ENCODE measurements around the gene ISLR2.
"Not testable (repeated sequence)": the region's sequence is repeated elsewhere in the genome, so short reads cannot be mapped to it uniquely, and the experiment has no call there.

Gene ISLR2

GRCh38 chr15:74130155-74130848 lies at the start of gene ISLR2:
Gene ISLR2 (plus strand): TSS chr15:74130586. CDS start chr15:74132755, 2,169 bp downstream.
- Histone ChIP-seq H2AFZ (ENCODE audit: low read depth, low read length) (no peak within 1 kb of the TSS), H3K4me3 (ENCODE audit: low read depth in 1 of 2, low read length in 2 of 2) (no peak within 1 kb of the TSS), H3K27ac (ENCODE audit: low read length) (no peak within 1 kb of the TSS), H4K20me1 (ENCODE audit: insufficient read depth, low read length) (no peaks in the 10 kb centered on the region; the same call in 1 of the 2 replicates), H3K4me2 (ENCODE audit: insufficient read depth, low read length) (no peak within 1 kb of the TSS), H3K4me1 (ENCODE audit: insufficient read depth, low read length) (no peaks in the 10 kb centered on the region), H3K36me3 (ENCODE audit: insufficient read depth, low read length) (no peaks in the 10 kb centered on the region), H3K9me3 (ENCODE audit: insufficient read depth, low read length, severe bottlenecking) (no peaks in the 10 kb centered on the region), H3K9ac (ENCODE audit: low read depth, low read length) (no peak within 1 kb of the TSS), H3K79me2 (ENCODE audit: insufficient read depth, low read length) (no peaks in the 10 kb centered on the region), H3K27me3 (ENCODE audit: insufficient read depth, low read length, poor library complexity) (no peaks in the 10 kb centered on the region)
- ATAC-seq (ENCODE audit: insufficient read depth, low read depth): no peak
- no peak for DNase-seq
- no peak for TF ChIP-seq CTCF (IDR thresholded peaks at IDR 0.05; ENCODE audit: borderline replicate concordance, extremely low read depth, low read length, poor library complexity, severe bottlenecking)
- no peak for TF ChIP-seq EZH2 (IDR thresholded peaks at IDR 0.05; ENCODE audit: borderline replicate concordance, low read depth, low read length, severe bottlenecking)

- not testable (repeated sequence) for H3K9me3 ChIP-seq (ENCODE audit: insufficient read depth, low read length, severe bottlenecking); H3K27ac ChIP-seq (ENCODE audit: low read length); H3K4me3 ChIP-seq (ENCODE audit: low read depth in 1 of 2, low read length in 2 of 2); H3K9ac ChIP-seq (ENCODE audit: low read depth, low read length); H3K4me1 ChIP-seq (ENCODE audit: insufficient read depth, low read length); H3K4me2 ChIP-seq (ENCODE audit: insufficient read depth, low read length); H3K36me3 ChIP-seq (ENCODE audit: insufficient read depth, low read length); H4K20me1 ChIP-seq (ENCODE audit: insufficient read depth, low read length); H2AFZ ChIP-seq (ENCODE audit: low read depth, low read length); ATAC-seq (ENCODE audit: insufficient read depth, low read depth); DNase-seq; H3K79me2 ChIP-seq (ENCODE audit: insufficient read depth, low read length); H3K27me3 ChIP-seq (ENCODE audit: insufficient read depth, low read length, poor library complexity)
Measured at GRCh38 chr15:74082450-74082849, 47.9 kb upstream of the ISLR2 start, which contains the start of gene GOLGA6A. Gene GOLGA6A (minus strand): TSS chr15:74082550. CDS start chr15:74082509, 41 bp downstream.

GRCh38 chr15:74094567-74094966 lies 35.8 kb upstream of the ISLR2 start:
- H3K4me1 ChIP-seq (ENCODE audit: insufficient read depth, low read length); H4K20me1 ChIP-seq (ENCODE audit: insufficient read depth, low read length); H3K4me2 ChIP-seq (ENCODE audit: insufficient read depth, low read length); H3K79me2 ChIP-seq (ENCODE audit: insufficient read depth, low read length); H2AFZ ChIP-seq (ENCODE audit: low read depth, low read length); H3K9me3 ChIP-seq (ENCODE audit: insufficient read depth, low read length, severe bottlenecking); ATAC-seq (ENCODE audit: insufficient read depth, low read depth); H3K27me3 ChIP-seq (ENCODE audit: insufficient read depth, low read length, poor library complexity); DNase-seq; H3K4me3 ChIP-seq (ENCODE audit: low read depth in 1 of 2, low read length in 2 of 2); H3K9ac ChIP-seq (ENCODE audit: low read depth, low read length); H3K27ac ChIP-seq (ENCODE audit: low read length); H3K36me3 ChIP-seq (ENCODE audit: insufficient read depth, low read length): not testable (repeated sequence)

- not testable (repeated sequence) for H3K4me3 ChIP-seq (ENCODE audit: low read depth in 1 of 2, low read length in 2 of 2)
Measured at GRCh38 chr15:74095610-74096009, 34.8 kb upstream of the ISLR2 start.

GRCh38 chr15:74096753-74097474 lies 33.5 kb upstream of the ISLR2 start:
- not testable (repeated sequence) for H3K27ac ChIP-seq (ENCODE audit: low read length); H3K9me3 ChIP-seq (ENCODE audit: insufficient read depth, low read length, severe bottlenecking); ATAC-seq (ENCODE audit: insufficient read depth, low read depth); H2AFZ ChIP-seq (ENCODE audit: low read depth, low read length); H3K27me3 ChIP-seq (ENCODE audit: insufficient read depth, low read length, poor library complexity); H3K4me2 ChIP-seq (ENCODE audit: insufficient read depth, low read length); H4K20me1 ChIP-seq (ENCODE audit: insufficient read depth, low read length); H3K79me2 ChIP-seq (ENCODE audit: insufficient read depth, low read length); H3K9ac ChIP-seq (ENCODE audit: low read depth, low read length); DNase-seq; H3K4me3 ChIP-seq (ENCODE audit: low read depth in 1 of 2, low read length in 2 of 2); H3K36me3 ChIP-seq (ENCODE audit: insufficient read depth, low read length); H3K4me1 ChIP-seq (ENCODE audit: insufficient read depth, low read length)

More at GRCh38 chr15:74095610-74096009, 34.8 kb upstream of the ISLR2 start:
- ATAC-seq (ENCODE audit: insufficient read depth, low read depth); H4K20me1 ChIP-seq (ENCODE audit: insufficient read depth, low read length); H2AFZ ChIP-seq (ENCODE audit: low read depth, low read length); H3K9me3 ChIP-seq (ENCODE audit: insufficient read depth, low read length, severe bottlenecking); H3K4me1 ChIP-seq (ENCODE audit: insufficient read depth, low read length); DNase-seq; H3K79me2 ChIP-seq (ENCODE audit: insufficient read depth, low read length); H3K27me3 ChIP-seq (ENCODE audit: insufficient read depth, low read length, poor library complexity); H3K4me2 ChIP-seq (ENCODE audit: insufficient read depth, low read length); H3K36me3 ChIP-seq (ENCODE audit: insufficient read depth, low read length); H3K9ac ChIP-seq (ENCODE audit: low read depth, low read length); H3K27ac ChIP-seq (ENCODE audit: low read length): not testable (repeated sequence)

- not testable (repeated sequence) for H3K36me3 ChIP-seq (ENCODE audit: insufficient read depth, low read length); H2AFZ ChIP-seq (ENCODE audit: low read depth, low read length); H3K4me2 ChIP-seq (ENCODE audit: insufficient read depth, low read length); H3K79me2 ChIP-seq (ENCODE audit: insufficient read depth, low read length); H3K27me3 ChIP-seq (ENCODE audit: insufficient read depth, low read length, poor library complexity); DNase-seq; H4K20me1 ChIP-seq (ENCODE audit: insufficient read depth, low read length); H3K9me3 ChIP-seq (ENCODE audit: insufficient read depth, low read length, severe bottlenecking); H3K4me1 ChIP-seq (ENCODE audit: insufficient read depth, low read length); H3K27ac ChIP-seq (ENCODE audit: low read length); H3K4me3 ChIP-seq (ENCODE audit: low read depth in 1 of 2, low read length in 2 of 2); ATAC-seq (ENCODE audit: insufficient read depth, low read depth); H3K9ac ChIP-seq (ENCODE audit: low read depth, low read length)
Measured at GRCh38 chr15:74099963-74100733, 30.2 kb upstream of the ISLR2 start.
